IMR-90 (cell line): ENCODE measurements around the gene PAN3.

ENCODE experiments used
- CTCF ChIP-seq: conservative IDR thresholded peaks from 2 replicates; pipeline ENCODE4 v1.5.1; 2012; ENCODE audit warnings: mild to moderate bottlenecking, low read depth, low read length, improper control_type of control experiment
- ELK1 ChIP-seq: fragments of 150-350 bp; IDR thresholded peaks from 2 replicates; pipeline ENCODE4 v1.6.1; 2016; ENCODE audit warnings: low read depth, mild to moderate bottlenecking, low read length, moderate library complexity, borderline replicate concordance
- MXI1 ChIP-seq: IDR thresholded peaks from 2 replicates; pipeline ENCODE4 v1.6.1; 2012; ENCODE audit warnings: low read depth, mild to moderate bottlenecking, low read length, moderate library complexity, borderline replicate concordance
- POLR2A ChIP-seq: IDR thresholded peaks from 2 replicates; pipeline ENCODE4 v1.6.1; 2012; ENCODE audit warnings: mild to moderate bottlenecking, low read depth, low read length
- RAD21 ChIP-seq: IDR thresholded peaks from 2 replicates; pipeline ENCODE4 v1.6.1; 2012; ENCODE audit warnings: low read length, improper control_type of control experiment
- RCOR1 ChIP-seq: IDR thresholded peaks from 2 replicates; pipeline ENCODE4 v1.6.1; 2012; ENCODE audit warnings: mild to moderate bottlenecking, low read length, improper control_type of control experiment; ENCODE audit not compliant: insufficient replicate concordance

GRCh38 chr13:28257305-28257704 lies 119.0 kb downstream of the PAN3 start:
- TF ChIP-seq POLR2A (no peak), CTCF (no peak), ELK1 (no peak), RAD21 (no peak), MXI1 (no peak), RCOR1 (no peak)
